Chondrocyte (in vitro differentiated cells): ENCODE results near the gene RBM4B. TPM values are rescaled to one million over a fixed set of nuclear protein-coding genes. Genes with fewer than 3 reads are reported as not detected.

ENCODE experiments used
- DNase-seq: peaks from one replicate; pipeline ENCODE4 v3.0.0; 2021; ENCODE audit warnings: mixed read lengths, low spot score
- H3K27ac Mint-ChIP-seq: one replicate; pipeline ENCODE4 v1.8.0; 2021; ENCODE audit warnings: mild to moderate bottlenecking, moderate library complexity, mixed read lengths; ENCODE audit not compliant: unreplicated experiment
- H3K27me3 Mint-ChIP-seq: 2 replicates; pipeline ENCODE4 v1.8.0; 2021; ENCODE audit warnings: low read depth, mixed read lengths
- H3K36me3 Mint-ChIP-seq: 2 replicates; pipeline ENCODE4 v1.8.0; 2021; ENCODE audit warnings: low read depth, mixed read lengths
- H3K4me1 Mint-ChIP-seq: 2 replicates; pipeline ENCODE4 v1.8.0; 2021; ENCODE audit warnings: low read depth, mild to moderate bottlenecking, mixed read lengths
- H3K4me3 Mint-ChIP-seq: one replicate; pipeline ENCODE4 v1.8.0; 2021; ENCODE audit warnings: mild to moderate bottlenecking, moderate library complexity, mixed read lengths; ENCODE audit not compliant: unreplicated experiment
- H3K9me3 Mint-ChIP-seq: 2 replicates; pipeline ENCODE4 v1.8.0; 2021; ENCODE audit warnings: low read depth, mixed read lengths
- CTCF ChIP-seq: fragments of 200-600 bp; sonication (generic); IDR thresholded peaks from 2 replicates; pipeline ENCODE4 v1.5.0; 2021; ENCODE audit warnings: antibody characterized with exemption, mild to moderate bottlenecking, moderate library complexity
- total RNA-seq: library from RNA; stranded (reverse); gene quantifications from 3 replicates; pipeline ENCODE4 v1.2.1, GENCODE V29; 2021

Gene RBM4B
- total RNA-seq, 1 donor from 2014 or later = 19.6 TPM

- Mint-ChIP-seq H3K4me3 (no peak overlapping the region), H3K27me3 (no peaks in the 10 kb centered on the region), H3K9me3 (no peaks in the 10 kb centered on the region), H3K27ac (no peak overlapping the region), H3K36me3 (peaks cover 5% of the 10 kb centered on the region), H3K4me1 (peaks cover 10% of the 10 kb centered on the region)
- DNase-seq = no peak
- no peak for TF ChIP-seq CTCF
These were observed 41.6 kb upstream of the RBM4B start for GRCh38 chr11:66719111-66719872.

- no peak for TF ChIP-seq CTCF
- H3K36me3 Mint-ChIP-seq = peaks cover 11% of the 10 kb centered on the region
- no peaks in the 10 kb centered on the region for H3K9me3 Mint-ChIP-seq
- no peak for DNase-seq
- peaks cover 10% of the 10 kb centered on the region for H3K4me1 Mint-ChIP-seq
- no peak overlapping the region for H3K4me3 Mint-ChIP-seq
- H3K27me3 Mint-ChIP-seq = no peaks in the 10 kb centered on the region
- H3K27ac Mint-ChIP-seq = no peak overlapping the region
These were observed 40.8 kb upstream of the RBM4B start for GRCh38 chr11:66718320-66718971.

- no peak for DNase-seq
- no peak overlapping the region for H3K27ac Mint-ChIP-seq
- peaks cover 10% of the 10 kb centered on the region for H3K4me1 Mint-ChIP-seq
- peaks cover 12% of the 10 kb centered on the region for H3K36me3 Mint-ChIP-seq
- no peaks in the 10 kb centered on the region for H3K27me3 Mint-ChIP-seq
- TF ChIP-seq CTCF = no peak
- H3K4me3 Mint-ChIP-seq = no peak overlapping the region
- H3K9me3 Mint-ChIP-seq = no peaks in the 10 kb centered on the region
These were observed 40.2 kb upstream of the RBM4B start for GRCh38 chr11:66717925-66718319.

GRCh38 chr11:66716996-66717395 is 39.3 kb upstream of the RBM4B start:
- DNase-seq = no peak
- Mint-ChIP-seq H3K36me3 (peaks cover 12% of the 10 kb centered on the region), H3K9me3 (no peaks in the 10 kb centered on the region), H3K27ac (no peak overlapping the region), H3K27me3 (no peaks in the 10 kb centered on the region), H3K4me3 (no peak overlapping the region), H3K4me1 (peaks cover 10% of the 10 kb centered on the region)
- TF ChIP-seq CTCF = no peak

- no peak for DNase-seq
- H3K36me3 Mint-ChIP-seq = peaks cover 12% of the 10 kb centered on the region
- peaks cover 8% of the 10 kb centered on the region for H3K4me1 Mint-ChIP-seq
These were observed 37.8 kb upstream of the RBM4B start for GRCh38 chr11:66715346-66716085.

More at GRCh38 chr11:66715346-66716085, 37.8 kb upstream of the RBM4B start:
- Mint-ChIP-seq H3K9me3 (no peaks in the 10 kb centered on the region), H3K27ac (no peak overlapping the region), H3K27me3 (no peaks in the 10 kb centered on the region), H3K4me3 (no peak overlapping the region)
- no peak for TF ChIP-seq CTCF
